Measurements from ENCODE around the gene BLVRA.
"Not testable (repeated sequence)": the region's sequence is repeated elsewhere in the genome, so short reads cannot be mapped to it uniquely, and the experiment has no call there.

The BLVRA gene

GRCh38 chr7:43769791-43770465 is 11.4 kb downstream of the BLVRA start:
- no peak for DNase-seq

- DNase-seq, result no peak
Measured at GRCh38 chr7:43771128-43771527, 12.6 kb downstream of the BLVRA start.

- no peak for DNase-seq
Measured at GRCh38 chr7:43771573-43771972, 13.1 kb downstream of the BLVRA start.

GRCh38 chr7:43773268-43773667 is 14.8 kb downstream of the BLVRA start:
- DNase-seq, result not testable (repeated sequence)

GRCh38 chr7:43775255-43775654 is 16.8 kb downstream of the BLVRA start:
- DNase-seq, result not testable (repeated sequence)

- not testable (repeated sequence) for DNase-seq
Measured at GRCh38 chr7:43778293-43779044, 20.0 kb downstream of the BLVRA start.

GRCh38 chr7:43779045-43779812 is 20.7 kb downstream of the BLVRA start:
- DNase-seq, result no peak

- no peak for DNase-seq
Measured at GRCh38 chr7:43781726-43782607, 23.5 kb downstream of the BLVRA start.

- no peak for DNase-seq
Measured at GRCh38 chr7:43782768-43783555, 24.5 kb downstream of the BLVRA start.

GRCh38 chr7:43784030-43784584 is 25.6 kb downstream of the BLVRA start:
- no peak for DNase-seq

GRCh38 chr7:43784585-43785087 is 26.2 kb downstream of the BLVRA start:
- not testable (repeated sequence) for DNase-seq

- DNase-seq, result no peak
Measured at GRCh38 chr7:43785420-43785819, 26.9 kb downstream of the BLVRA start.

- DNase-seq, result no peak
Measured at GRCh38 chr7:43787771-43788170, 29.3 kb downstream of the BLVRA start.

GRCh38 chr7:43790006-43790405 is 31.5 kb downstream of the BLVRA start:
- no peak for DNase-seq

- no peak for DNase-seq
Measured at GRCh38 chr7:43790834-43791233, 32.4 kb downstream of the BLVRA start.

GRCh38 chr7:43791665-43792064 is 33.2 kb downstream of the BLVRA start:
- peak; percentile 8 for DNase-seq

- no peak for DNase-seq
Measured at GRCh38 chr7:43792471-43793150, 34.1 kb downstream of the BLVRA start.

- DNase-seq, result no peak
Measured at GRCh38 chr7:43799605-43800004, 41.1 kb downstream of the BLVRA start.

- no peak for DNase-seq
Measured at GRCh38 chr7:43803865-43804264, 45.4 kb downstream of the BLVRA start.

- no peak for DNase-seq
Measured at GRCh38 chr7:43808410-43808809, 49.9 kb downstream of the BLVRA start.

All from retina (tissue), 1 donor.